ENCODE results near the gene SH3RF1. TPM values are rescaled to one million over a fixed set of nuclear protein-coding genes. Genes with fewer than 3 reads are reported as not detected.

SH3RF1 gene
- total RNA-seq, 1 donor from 2014 or later = 25.6 TPM

DNA sequence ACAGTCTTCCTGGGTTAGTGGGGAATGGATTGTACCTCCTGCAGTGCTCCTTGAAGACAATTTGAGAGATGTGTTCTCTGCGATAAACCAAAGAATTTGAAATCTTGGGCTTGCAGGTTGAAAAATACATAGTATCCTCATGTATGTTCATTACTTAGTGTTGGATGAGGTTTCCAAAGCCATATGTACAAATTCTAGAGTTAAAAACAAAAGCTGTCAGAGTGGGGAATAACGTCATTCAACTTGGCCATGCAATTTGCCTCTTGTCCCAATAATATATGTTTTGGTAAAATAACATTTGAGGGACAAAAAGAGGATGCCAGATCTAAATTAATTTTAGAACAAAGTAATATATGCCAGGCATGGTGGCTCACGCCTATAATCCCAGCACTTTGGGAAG is 209.4 kb downstream of the SH3RF1 start:
- no peaks in the 10 kb centered on the region for H3K27me3 ChIP-seq (ENCODE audit: control insufficient read depth, insufficient read depth, low read length)
- TF ChIP-seq, protein P1, sequence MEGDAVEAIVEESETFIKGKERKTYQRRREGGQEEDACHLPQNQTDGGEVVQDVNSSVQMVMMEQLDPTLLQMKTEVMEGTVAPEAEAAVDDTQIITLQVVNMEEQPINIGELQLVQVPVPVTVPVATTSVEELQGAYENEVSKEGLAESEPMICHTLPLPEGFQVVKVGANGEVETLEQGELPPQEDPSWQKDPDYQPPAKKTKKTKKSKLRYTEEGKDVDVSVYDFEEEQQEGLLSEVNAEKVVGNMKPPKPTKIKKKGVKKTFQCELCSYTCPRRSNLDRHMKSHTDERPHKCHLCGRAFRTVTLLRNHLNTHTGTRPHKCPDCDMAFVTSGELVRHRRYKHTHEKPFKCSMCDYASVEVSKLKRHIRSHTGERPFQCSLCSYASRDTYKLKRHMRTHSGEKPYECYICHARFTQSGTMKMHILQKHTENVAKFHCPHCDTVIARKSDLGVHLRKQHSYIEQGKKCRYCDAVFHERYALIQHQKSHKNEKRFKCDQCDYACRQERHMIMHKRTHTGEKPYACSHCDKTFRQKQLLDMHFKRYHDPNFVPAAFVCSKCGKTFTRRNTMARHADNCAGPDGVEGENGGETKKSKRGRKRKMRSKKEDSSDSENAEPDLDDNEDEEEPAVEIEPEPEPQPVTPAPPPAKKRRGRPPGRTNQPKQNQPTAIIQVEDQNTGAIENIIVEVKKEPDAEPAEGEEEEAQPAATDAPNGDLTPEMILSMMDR (IDR thresholded peaks at IDR 0.05; ENCODE audit: insufficient read depth, low read length, poor library complexity, severe bottlenecking) = no peak
- H3K4me3 ChIP-seq (ENCODE audit: low read depth, low read length) = no peak overlapping the region
- no peaks in the 10 kb centered on the region for H3K36me3 ChIP-seq (ENCODE audit: control insufficient read depth, insufficient read depth, low read length)
- DNase-seq (ENCODE audit: low read depth) = no peak

DNA sequence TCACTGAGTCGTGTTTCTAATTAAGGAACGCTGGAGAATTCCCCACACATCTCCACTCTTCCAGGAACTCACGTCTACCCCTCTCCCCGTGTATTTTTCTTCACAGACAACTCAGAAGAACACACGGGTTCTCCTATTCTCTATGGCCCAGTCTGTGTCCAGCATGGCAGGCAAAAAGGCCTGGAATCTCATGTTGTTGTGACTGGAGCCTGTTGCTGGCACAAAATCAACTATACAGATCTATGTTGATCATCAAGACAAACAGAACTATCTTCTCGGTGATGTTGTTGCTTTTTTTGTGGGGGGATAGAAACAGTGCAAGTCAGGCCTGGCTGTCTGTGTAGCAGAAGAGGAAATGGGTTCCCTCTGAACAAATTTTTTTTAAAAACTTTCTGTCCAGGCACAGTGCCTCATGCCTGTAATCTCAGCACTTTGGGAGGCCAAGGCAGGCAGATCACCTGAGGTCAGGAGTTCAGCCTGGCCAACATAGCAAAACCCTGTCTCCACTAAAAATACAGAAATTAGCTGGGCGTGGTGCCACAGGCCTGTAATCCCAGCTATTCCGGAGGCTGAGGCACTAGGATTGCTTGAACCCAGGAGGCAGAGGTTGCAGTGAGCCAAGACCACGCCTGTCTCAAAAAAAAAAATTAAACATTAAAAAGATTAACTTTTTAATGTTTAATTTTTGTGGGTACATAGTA is 210.2 kb downstream of the SH3RF1 start:
- Histone ChIP-seq H3K27me3 (ENCODE audit: control insufficient read depth, insufficient read depth, low read length) (no peaks in the 10 kb centered on the region), H3K36me3 (ENCODE audit: control insufficient read depth, insufficient read depth, low read length) (no peaks in the 10 kb centered on the region), H3K4me3 (ENCODE audit: low read depth, low read length) (no peak overlapping the region)
- DNase-seq (ENCODE audit: low read depth) = no peak
- TF ChIP-seq, protein P1 (IDR thresholded peaks at IDR 0.05; ENCODE audit: insufficient read depth, low read length, poor library complexity, severe bottlenecking) = no peak

DNA sequence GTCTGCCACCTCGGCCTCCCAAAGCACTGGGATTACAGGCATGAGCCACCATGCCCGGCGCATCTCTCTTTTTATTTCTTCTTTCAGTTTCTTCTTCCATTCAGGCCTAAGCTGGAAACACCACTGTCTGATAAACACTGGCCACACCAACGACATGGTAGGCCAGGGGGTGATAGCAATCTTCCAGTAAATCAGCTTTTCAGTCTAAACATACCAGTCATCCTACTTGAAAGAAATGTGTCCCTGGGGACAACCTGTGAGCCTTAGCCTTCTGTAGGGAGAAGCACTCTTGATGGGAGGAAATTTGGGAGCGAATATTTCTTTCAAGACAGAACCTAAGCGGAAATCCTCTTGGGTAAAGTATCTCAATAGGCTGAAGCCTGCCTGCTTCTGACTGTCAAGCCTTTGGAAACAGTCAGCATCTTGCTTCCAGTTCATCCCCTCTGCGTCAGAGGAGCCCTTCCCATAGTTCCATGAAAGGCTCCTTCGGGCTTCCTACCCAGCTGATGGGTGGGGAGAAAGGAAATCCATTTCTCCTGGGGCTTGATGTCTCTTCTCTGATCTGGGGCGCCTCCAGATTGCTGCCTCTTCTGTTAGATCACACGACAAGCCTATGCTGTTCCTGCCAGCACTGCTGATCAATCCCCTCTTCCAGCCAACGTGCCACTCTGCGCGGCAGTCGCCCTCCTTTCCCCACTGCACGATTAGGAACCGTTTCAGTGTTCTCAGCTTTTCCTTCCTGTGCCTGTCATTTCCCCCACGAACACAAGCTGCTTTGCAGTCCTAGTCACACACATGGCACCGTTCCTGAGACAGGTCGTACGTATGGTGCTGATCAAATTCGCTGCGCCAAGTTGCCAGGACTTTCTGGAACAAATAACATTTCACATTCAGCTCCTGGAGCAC is 211.2 kb downstream of the SH3RF1 start:
- Histone ChIP-seq H3K4me3 (ENCODE audit: low read depth, low read length) (no peak overlapping the region), H3K27me3 (ENCODE audit: control insufficient read depth, insufficient read depth, low read length) (no peaks in the 10 kb centered on the region), H3K36me3 (ENCODE audit: control insufficient read depth, insufficient read depth, low read length) (no peaks in the 10 kb centered on the region)
- DNase-seq (ENCODE audit: low read depth) = no peak
- TF ChIP-seq, protein P1 (IDR thresholded peaks at IDR 0.05; ENCODE audit: insufficient read depth, low read length, poor library complexity, severe bottlenecking) = no peak

DNA sequence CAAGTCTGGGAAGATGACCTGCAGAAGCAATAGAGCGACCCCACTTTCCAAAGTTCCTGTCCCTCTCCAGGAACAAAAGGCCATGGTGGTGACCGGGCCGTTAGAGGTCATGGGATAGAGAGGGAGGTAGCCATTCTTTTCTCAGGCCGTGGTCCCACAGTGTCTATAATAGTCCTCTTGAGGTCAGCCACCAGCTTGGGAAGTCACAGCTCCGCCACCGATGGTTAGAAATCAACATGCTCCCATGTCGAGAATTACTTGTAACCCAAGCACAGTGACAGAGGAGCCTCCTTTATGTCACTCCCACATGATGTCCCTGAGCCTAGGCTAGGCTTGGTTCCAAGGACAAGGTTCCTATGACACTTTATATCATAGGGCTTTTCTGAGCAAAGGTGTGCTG is 212.4 kb downstream of the SH3RF1 start:
- Histone ChIP-seq H3K4me3 (ENCODE audit: low read depth, low read length) (no peak overlapping the region), H3K36me3 (ENCODE audit: control insufficient read depth, insufficient read depth, low read length) (no peaks in the 10 kb centered on the region), H3K27me3 (ENCODE audit: control insufficient read depth, insufficient read depth, low read length) (no peaks in the 10 kb centered on the region)
- TF ChIP-seq, protein P1 (IDR thresholded peaks at IDR 0.05; ENCODE audit: insufficient read depth, low read length, poor library complexity, severe bottlenecking) = no peak
- no peak for DNase-seq (ENCODE audit: low read depth)

DNA sequence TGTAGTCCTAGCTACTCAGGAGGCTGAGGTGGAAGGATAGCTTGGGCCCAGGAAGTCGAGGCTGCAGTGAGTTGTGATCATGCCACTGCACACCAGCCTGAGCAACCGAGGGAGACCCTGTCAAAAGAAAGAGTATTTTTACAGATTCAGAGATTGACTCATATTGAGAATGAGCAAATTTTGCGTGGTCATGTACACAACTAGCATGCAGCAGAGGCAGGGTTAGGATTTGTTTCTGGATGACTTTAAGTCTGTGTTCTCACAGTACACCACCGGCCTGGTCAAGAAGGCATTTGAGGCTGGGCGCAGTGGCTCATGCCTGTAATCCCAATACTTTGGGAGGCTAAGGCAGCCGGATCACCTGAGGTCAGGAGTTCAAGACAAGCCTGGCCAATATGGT is 215.9 kb downstream of the SH3RF1 start:
- no peak for DNase-seq (ENCODE audit: low read depth)
- Histone ChIP-seq H3K4me3 (ENCODE audit: low read depth, low read length) (no peak overlapping the region), H3K36me3 (ENCODE audit: control insufficient read depth, insufficient read depth, low read length) (no peaks in the 10 kb centered on the region), H3K27me3 (ENCODE audit: control insufficient read depth, insufficient read depth, low read length) (no peaks in the 10 kb centered on the region)
- TF ChIP-seq, protein P1 (IDR thresholded peaks at IDR 0.05; ENCODE audit: insufficient read depth, low read length, poor library complexity, severe bottlenecking) = no peak

Data from kidney epithelial cell (primary cell).